GM19324 (cell line): ENCODE data around the gene FAM83G.

Source experiments
- ATAC-seq: cut with Tn5 transposase; IDR thresholded peaks from one replicate; pipeline ENCODE4 v1.9.1; 2021; ENCODE audit warnings: mild to moderate bottlenecking, moderate library complexity; ENCODE audit not compliant: unreplicated experiment, low FRiP score

Gene FAM83G

DNA sequence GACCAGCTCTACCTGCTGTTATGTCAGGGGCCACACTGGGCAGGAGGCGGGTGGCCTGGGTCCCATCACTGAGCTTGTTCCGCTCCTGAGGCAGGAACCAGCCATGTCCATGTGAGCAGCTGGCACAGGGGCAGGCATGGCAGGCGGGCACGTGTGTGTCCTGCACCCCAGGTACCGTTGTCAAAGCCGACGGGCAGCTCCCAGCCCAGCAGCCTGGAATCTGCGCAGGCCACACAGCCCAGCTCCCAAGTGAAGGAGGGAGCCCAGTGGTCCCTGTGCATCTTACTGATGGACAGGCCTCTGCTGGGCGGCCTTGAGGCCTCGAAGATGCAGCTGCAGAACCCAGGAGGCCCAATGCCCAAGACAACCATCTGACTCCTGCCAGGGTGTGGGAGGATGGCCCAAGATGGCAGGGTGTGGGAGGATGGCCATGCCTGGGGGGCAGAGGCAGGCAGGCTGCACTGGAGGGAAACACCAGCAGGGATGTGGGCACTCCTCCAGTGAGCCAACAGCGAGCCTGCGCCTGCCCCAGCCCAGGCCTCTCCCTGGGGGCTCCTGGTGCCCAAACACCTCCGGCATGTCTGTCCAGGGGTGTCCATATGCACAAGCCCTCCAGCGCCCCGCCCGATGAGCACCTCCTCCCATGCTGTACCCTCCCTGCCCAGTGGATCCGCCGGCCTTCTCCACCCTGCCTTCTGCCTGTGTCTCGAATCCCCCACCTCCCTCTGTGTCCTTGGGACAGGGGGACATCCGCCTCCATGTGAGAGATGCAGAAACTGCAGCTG is 12.8 kb downstream of the FAM83G start:
- ATAC-seq = no peak

DNA sequence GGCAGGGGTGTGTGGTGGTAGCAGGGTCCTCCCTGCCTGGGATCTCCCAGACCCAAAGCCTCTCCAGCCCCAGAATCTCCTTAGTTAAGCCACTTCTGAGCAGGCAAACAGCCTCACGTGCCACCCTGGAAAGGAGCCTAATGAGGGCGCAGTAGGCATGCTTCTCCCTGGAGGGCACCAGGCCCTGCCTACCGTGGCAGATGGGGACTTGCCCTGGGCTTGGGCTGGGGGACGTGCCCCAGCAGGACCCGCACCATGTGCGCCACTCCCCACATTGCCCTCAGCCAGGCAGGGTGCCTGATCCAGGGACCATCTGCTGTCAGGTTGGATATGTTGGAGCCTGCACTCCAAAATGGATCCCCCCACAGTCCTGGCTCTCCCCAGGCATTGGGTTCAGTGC is 14.2 kb downstream of the FAM83G start:
- ATAC-seq = no peak

- ATAC-seq = no peak
Observed at GRCh38 chr17:18988546-18989173, 15.9 kb downstream of the FAM83G start.

DNA sequence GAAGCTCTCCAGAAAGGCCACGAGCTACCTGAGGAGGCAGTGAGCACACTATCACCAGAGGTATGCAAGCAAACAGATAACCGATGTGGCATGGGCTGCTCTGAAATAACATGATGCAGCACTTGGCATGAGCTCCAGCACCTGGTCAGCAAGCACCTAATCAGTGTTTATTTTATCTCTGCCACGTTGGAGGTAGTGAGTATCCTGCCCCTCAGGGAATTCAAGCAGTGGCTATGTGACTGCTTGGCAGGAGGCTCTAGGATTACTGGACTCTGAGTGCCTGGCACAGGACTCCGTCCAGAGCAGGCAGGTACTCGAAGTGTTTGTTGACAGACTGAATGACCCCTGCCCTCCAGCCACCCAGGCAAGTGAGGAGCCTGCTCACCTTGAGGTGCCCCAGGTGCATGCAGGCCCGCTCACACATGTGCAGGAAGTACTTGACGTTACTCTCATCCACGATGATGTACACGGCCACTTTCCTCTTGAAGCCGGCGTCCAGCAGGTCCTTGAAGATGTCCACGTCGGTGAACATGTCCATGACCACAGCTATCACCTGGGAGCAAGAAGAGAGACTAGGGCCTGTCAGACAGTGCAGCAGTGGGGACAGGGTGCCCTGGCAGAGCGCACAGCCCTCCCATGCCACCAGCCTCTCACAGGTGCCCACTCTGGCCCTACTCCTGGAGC is 16.6 kb downstream of the FAM83G start:
- no peak for ATAC-seq

GRCh38 chr17:18987230-18987610 is 17.3 kb downstream of the FAM83G start:
- ATAC-seq = no peak

DNA sequence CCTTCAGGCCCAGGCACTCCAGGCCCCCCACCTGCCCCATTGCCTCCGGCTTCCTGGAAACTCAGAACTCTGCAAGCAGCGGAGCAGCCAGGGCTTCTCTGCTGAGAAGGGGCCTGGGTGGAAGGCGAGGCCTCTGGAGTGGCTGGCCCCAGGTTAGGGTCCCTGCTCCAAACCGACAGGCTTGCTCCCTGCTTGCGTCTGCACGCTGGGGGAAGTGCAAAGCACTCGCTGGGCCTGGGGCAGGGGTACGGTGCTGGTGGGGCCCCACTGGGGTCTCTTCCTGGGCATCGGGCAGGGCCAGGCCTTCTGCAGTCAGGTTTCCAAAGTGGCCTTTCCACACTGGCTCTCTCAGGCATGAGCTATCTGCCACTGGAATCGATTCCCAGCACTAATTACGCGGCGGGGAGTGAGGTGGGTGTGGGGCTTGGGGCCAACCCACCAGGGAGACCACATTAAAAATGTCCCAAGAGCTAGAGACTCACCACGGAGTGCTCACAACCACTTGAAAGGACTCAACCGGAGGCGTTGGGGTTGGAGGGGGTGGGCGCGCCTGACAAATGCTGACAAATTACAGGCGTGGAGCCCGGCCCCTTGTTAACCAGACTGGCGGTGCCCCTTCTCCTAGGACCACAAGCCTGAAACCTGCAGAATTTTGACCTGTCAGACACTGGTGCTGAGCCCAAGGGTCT is 17.9 kb downstream of the FAM83G start:
- no peak for ATAC-seq

- ATAC-seq = no peak
Observed at GRCh38 chr17:18985475-18985874, 19.1 kb downstream of the FAM83G start.

DNA sequence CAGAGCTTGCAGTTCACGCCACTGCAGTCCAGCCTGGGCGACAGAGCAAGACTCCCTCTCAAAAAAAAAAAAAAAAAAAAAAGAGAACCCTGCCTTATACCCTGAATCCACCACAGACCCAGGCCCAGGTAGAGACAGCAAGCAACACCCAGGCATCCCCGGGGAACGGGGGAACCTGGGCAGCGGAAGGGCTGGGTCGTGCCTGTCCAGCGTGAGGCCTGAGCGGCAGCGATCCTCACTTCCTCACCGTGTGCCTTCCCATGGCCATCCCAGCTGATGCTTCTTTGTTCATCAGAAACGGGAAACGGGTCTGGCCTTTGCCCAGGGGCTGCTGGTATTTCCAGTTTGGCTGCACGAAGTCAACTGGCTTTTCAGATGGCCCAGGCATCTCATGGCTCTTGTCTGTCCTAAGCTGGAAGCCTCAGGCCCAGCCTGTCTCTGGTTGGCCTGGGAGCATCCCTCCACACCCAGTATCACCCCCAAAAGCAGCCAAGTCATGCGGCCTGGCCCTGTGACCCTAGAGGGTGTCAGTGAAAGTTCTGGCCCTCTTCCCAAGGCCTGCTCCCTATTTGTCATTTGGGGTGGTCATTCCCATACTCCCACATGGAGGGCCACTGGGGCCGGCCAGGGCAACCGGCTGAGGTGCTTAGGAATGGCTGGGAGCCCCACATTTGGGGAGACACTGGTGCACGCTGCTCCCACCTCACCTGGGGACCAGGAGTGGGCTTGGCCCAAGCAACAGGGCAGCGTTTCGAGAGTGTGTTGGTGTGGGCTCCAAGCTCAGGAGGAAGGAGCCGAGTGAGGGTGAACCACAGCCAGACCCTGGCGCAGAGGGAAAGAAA is 20.1 kb downstream of the FAM83G start:
- ATAC-seq = no peak

DNA sequence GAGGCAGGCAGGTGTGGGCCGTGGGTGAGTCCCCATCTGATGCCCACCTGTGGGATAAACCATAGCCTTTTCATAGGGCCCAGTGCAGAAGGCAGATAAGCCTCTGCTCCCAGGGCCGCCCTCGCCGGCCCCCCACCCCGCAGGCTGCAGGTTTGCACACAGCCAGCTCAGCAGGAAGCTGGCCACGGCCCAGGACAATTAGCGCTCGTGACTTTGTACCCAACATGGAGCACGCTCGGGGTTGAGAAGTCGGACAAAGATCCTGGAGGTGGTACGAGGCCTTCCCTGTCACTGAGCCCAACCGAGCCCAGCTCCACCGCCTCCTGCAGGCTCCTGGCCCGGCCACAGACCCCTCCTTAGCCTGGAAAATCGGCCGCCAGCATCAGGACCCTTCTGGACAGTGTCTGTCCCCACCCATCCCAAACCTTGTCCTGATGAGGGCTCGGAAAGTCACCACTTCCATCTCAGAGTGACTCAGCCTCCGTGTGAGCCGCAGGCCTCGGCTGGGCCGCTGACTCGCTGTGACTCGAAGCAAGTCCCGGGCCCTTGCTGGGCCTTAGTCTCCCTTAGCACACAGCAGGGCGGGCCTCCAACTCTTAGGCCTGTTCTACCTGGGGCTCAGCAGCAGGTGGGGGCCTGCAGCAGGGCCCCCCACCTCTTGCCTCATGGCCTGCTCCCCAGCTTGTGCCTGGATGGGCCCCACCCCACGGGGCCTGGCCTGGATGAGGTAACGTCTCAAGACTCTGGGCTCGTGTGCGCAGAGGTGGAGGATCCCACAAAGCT is 22.7 kb downstream of the FAM83G start:
- no peak for ATAC-seq

DNA sequence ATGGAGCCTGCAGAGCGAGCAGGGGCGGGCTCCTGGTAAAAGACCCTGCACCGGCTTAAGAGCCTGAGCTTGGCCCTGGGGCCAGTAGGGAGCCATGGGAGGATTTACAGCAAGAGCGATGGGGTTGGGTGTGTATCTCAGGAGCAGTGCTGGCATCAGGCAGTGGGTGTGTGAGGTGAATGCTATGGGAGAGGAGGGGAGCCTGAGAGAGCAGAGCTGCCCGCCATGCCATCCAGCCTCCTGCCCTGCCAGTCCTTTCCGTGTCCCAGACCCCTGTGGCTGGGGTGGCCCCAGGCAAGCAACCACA is 23.3 kb downstream of the FAM83G start:
- no peak for ATAC-seq

DNA sequence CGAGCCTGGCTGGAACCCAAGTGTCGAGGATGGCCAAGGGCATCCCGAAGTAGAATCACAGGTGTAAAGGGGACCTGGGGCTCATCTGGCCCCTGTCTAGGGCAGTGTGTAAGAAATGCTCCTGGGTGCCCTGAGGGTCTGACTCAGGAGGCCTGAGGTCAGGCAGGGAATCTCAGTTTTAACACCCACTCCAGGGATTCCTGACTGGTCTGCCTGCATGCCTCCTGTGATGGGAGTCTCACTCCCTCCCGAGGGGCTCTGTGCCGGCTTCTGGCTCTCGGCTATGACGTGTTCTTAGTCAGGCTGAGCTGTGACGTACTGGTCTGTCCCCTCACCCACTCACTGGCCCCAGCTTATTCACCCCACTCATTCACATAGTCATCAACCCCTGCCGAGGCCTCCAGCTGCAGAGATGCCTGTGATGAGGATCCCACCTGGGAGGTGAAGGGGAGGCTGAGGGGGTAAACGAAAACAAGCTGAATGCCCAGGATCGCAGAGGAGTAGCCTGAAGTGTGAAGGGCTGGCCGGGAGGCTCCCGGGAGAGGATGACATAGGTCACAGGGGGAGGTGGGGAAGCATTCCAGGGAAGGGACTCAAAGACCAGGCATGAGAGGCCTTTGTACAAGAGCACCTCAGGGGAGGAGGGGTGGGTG is 23.8 kb downstream of the FAM83G start:
- no peak for ATAC-seq

DNA sequence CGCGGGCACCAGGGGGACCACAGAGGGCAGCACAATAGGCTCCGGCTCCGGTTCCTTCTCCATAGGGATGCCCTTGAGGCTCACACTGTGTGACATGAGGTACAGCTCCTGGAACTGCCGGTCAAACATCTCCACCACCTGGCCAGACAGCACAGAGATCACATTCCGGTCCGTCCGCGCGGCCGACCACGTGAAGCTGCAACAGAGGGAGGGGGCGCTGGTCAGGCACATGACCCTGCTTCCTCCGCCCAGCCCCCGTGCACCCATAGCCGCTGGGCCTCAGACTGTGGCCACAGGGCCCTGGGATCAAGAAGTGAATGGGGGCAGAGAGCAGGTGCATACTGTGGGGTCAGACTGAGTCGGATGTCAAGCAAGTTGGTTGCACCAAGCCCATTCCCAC is 25.9 kb downstream of the FAM83G start:
- ATAC-seq = no peak

- ATAC-seq = no peak
Observed at GRCh38 chr17:18978050-18978449, 26.5 kb downstream of the FAM83G start.

DNA sequence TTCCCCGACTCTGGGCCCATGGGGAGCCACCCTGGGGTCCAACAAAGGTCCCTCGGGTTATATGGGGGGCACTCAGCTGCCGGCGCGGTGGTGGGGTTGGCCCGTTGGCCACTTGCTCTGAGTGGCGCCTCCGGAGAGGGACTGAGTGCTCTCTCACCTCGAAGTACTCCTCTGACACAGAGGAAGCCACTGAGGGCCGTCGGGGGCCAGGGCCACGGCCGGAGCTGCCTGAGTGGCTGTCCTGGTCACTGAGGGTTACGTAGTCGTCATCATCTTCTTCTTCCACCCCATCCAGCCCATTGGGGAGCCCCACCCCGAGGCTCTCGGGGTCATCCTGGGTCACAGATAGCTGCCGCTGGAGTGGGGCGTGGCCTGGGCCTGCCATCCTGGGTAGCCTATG is 26.9 kb downstream of the FAM83G start:
- no peak for ATAC-seq

DNA sequence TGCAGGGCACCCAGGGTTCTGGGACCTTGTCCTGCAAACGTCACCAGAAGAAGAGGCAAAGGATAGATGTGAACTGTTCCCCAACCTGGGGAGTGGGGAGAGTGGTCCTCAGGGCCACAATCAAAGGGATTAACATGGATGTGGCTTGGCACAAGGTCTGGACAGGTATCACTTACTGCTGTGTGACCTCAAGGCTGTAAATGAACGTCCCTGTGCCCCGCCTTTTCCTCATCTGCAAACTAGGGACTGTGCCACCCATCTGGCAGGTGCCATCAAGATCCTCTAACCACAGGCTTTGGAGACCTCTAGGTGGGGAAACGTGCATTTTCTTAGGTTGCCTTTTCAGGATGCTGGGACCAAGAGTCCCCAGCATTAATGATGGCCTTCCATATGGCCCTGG is 27.5 kb downstream of the FAM83G start:
- ATAC-seq = no peak

- ATAC-seq = no peak
Observed at GRCh38 chr17:18976201-18976600, 28.4 kb downstream of the FAM83G start.

DNA sequence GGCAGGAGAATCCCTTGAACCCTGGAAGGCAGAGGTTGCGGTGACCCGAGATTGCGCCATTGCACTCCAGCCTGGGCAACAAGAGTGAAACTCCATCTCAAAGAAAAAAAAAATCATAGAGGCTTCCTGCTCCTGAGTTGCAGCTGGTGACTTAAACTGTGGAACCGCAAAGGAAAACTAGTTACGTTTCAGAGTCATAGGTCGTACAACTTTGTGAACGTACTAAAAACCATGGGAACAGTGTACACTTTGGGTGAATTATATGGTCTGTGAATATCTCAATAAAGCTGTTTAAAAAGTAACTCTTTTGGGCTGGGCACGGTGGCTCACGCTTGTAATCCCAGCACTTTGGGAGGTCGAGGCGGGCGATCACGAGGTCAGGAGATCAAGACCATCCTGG is 29.0 kb downstream of the FAM83G start:
- no peak for ATAC-seq

DNA sequence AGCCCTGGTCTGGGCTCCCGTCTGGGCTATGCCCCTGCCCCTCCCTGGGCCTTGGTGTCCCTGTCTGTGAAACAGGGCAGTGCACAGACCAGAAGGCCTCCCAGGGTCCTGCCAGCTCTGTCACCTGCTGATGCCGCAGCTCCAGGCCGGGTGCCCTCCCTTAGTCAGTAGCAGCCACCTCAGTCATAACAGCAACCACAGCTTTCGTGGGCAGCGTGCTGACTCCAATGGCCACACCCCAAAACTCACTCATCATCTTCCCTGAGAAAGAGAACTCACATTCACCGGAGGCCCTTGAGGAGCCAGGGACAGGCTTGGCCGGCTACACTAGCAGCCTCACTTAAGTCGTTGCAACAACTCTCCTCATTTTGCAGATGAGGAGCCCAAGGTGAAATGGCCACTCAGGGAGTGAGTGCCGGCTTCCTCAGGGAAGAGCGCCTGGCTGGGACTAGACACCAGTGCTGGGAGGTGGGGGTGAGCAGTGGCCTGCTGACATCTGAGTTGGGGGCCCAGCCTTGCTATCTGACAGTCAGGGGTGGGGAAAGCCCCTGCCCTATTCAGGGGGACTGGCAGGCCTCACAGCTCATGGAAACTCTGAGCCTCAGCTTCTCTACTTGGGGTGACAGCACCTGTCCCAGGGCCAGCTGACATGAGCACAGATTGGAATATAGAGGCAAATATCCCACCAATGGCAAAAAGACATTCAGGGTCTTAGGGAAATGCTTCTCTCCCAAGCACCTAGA is 30.0 kb downstream of the FAM83G start:
- ATAC-seq = no peak

GRCh38 chr17:18971801-18972200 is 32.8 kb downstream of the FAM83G start:
- no peak for ATAC-seq
